Daoy (cell line): ENCODE data around the gene PCP2. TPM values are rescaled to one million over a fixed set of nuclear protein-coding genes. Genes with fewer than 3 reads are reported as not detected.

Source experiments
- DNase-seq: peaks from one replicate; pipeline ENCODE4 v3.0.0-alpha.2; 2015; ENCODE audit warnings: low read depth
- total RNA-seq: library from RNA; depleted of rRNA; stranded (reverse); fragments of >200 nt; shearing (Covaris generic); gene quantifications from 2 replicates; pipeline ENCODE4 v1.2.3, GENCODE V29; 2014; rRNA removed

The PCP2 gene
- total RNA-seq, 1 experiment from 2014 or later: not detected

GRCh38 chr19:7596211-7596937, 37.1 kb downstream of the PCP2 start:
- DNase-seq: no peak

- peak; percentile 64 for DNase-seq
Observed at GRCh38 chr19:7595466-7596133, 37.9 kb downstream of the PCP2 start, which contains the start of gene CAMSAP3. TSS of gene CAMSAP3 (plus strand) at chr19:7595863. CDS start at chr19:7596003, 140 bp downstream.

- no peak for DNase-seq
Observed at GRCh38 chr19:7590256-7590655, 43.3 kb downstream of the PCP2 start.

GRCh38 chr19:7589822-7590221, 43.7 kb downstream of the PCP2 start:
- no peak for DNase-seq

- DNase-seq: no peak
Observed at GRCh38 chr19:7582446-7582845, 51.1 kb downstream of the PCP2 start.

Other genes with a start within 250 kb of the PCP2 start
- 0.60 and 1.0 TPM in 2 replicates for gene PEX11G, start 144.7 kb downstream of the PCP2 start, total RNA-seq
- gene ZNF358, start 117.6 kb downstream of the PCP2 start, total RNA-seq: 16.9 and 37.6 TPM in 2 replicates
- gene MCOLN1, start 111.1 kb downstream of the PCP2 start, total RNA-seq: 1.6 and 3.6 TPM in 2 replicates
- 40.5 and 51.0 TPM in 2 replicates for gene PNPLA6, start 98.0 kb downstream of the PCP2 start, total RNA-seq
- 1.4 and 1.5 TPM in 2 replicates for gene CAMSAP3, start 37.9 kb downstream of the PCP2 start, total RNA-seq
- gene XAB2, start 4.2 kb downstream of the PCP2 start, total RNA-seq: 47.3 and 48.9 TPM in 2 replicates
- 31.9 and 135 TPM in 2 replicates for gene PET100, start 3.9 kb downstream of the PCP2 start, total RNA-seq
- 11.7 and 15.8 TPM in 2 replicates for gene STXBP2, start 3.4 kb upstream of the PCP2 start, total RNA-seq
- not detected in 2 replicates for gene RETN, start 35.3 kb upstream of the PCP2 start, total RNA-seq
- gene MCEMP1, start 43.4 kb upstream of the PCP2 start, total RNA-seq: not detected in 2 replicates
- gene TRAPPC5, start 47.1 kb upstream of the PCP2 start, total RNA-seq: 64.7 and 75.2 TPM in 2 replicates
- not detected in 2 replicates for gene FCER2, start 68.4 kb upstream of the PCP2 start, total RNA-seq
- gene CLEC4G, start 98.4 kb upstream of the PCP2 start, total RNA-seq: not detected in 2 replicates
- gene CD209, start 113.8 kb upstream of the PCP2 start, total RNA-seq: not detected in 2 replicates
- gene CLEC4M, start 129.5 kb upstream of the PCP2 start, total RNA-seq: not detected in 2 replicates
- gene EVI5L, start 196.5 kb upstream of the PCP2 start, total RNA-seq: 9.3 and 11.7 TPM in 2 replicates
- gene PRR36, start 240.7 kb upstream of the PCP2 start, total RNA-seq: not detected in 2 replicates